Retinal pigment epithelial cell (primary cell): Measurements from ENCODE around the gene AGXT2.

Experiments used
- DNase-seq: peaks from one replicate; pipeline ENCODE4 v3.0.0-alpha.2; 2010; ENCODE audit warnings: low read depth
- H3K4me3 ChIP-seq: 2 replicates; pipeline ENCODE4 v1.5.1; 2011; ENCODE audit warnings: mild to moderate bottlenecking, low read length, control low read depth, moderate library complexity
- TF ChIP-seq, protein P1 (sequence below): conservative IDR thresholded peaks from 2 replicates; pipeline ENCODE4 v1.5.1; 2011; ENCODE audit warnings: low read depth, low read length, control low read depth, inconsistent platforms

AGXT2 gene

DNA sequence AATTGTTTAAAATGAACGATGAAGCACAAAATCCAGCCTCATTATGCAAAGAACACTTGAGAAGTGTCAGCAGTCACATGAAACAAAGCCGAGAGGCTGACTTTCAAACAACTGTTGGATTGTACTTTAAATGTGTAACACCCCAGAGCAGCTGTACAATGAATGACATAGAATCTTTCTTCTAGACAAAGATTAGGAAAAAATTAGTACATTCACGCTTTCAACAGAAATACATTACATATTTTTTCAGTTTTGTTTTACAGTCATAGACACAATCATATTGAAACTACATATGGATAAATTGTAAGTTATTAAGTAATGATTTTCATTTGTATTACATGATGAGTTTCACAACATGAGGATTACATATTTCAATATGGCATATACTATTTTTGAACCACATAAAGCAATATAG lies 10.6 kb upstream of the AGXT2 start:
- H3K4me3 ChIP-seq: no peak overlapping the region
- TF ChIP-seq, protein P1, sequence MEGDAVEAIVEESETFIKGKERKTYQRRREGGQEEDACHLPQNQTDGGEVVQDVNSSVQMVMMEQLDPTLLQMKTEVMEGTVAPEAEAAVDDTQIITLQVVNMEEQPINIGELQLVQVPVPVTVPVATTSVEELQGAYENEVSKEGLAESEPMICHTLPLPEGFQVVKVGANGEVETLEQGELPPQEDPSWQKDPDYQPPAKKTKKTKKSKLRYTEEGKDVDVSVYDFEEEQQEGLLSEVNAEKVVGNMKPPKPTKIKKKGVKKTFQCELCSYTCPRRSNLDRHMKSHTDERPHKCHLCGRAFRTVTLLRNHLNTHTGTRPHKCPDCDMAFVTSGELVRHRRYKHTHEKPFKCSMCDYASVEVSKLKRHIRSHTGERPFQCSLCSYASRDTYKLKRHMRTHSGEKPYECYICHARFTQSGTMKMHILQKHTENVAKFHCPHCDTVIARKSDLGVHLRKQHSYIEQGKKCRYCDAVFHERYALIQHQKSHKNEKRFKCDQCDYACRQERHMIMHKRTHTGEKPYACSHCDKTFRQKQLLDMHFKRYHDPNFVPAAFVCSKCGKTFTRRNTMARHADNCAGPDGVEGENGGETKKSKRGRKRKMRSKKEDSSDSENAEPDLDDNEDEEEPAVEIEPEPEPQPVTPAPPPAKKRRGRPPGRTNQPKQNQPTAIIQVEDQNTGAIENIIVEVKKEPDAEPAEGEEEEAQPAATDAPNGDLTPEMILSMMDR: no peak
- DNase-seq: no peak

DNA sequence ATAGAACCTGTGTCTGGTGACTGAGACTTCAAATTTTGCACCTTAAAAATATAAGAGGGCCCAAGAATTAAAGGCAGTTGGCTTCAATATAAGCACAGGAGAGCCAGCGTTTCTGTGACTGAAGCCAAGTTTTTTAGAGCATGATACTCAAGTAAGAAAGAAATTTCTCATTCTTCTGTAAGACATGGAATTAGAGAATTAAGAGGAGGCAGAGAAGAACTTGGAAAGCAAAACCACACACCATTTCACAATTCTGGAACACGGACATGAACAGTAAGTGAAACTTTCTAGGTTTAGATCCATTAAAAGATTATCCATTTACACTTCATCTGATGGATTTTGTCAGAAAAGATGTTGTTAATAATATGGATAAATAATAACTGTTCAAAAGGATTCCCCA lies 8.9 kb upstream of the AGXT2 start:
- TF ChIP-seq, protein P1: no peak
- H3K4me3 ChIP-seq: no peak overlapping the region
- DNase-seq: no peak

DNA sequence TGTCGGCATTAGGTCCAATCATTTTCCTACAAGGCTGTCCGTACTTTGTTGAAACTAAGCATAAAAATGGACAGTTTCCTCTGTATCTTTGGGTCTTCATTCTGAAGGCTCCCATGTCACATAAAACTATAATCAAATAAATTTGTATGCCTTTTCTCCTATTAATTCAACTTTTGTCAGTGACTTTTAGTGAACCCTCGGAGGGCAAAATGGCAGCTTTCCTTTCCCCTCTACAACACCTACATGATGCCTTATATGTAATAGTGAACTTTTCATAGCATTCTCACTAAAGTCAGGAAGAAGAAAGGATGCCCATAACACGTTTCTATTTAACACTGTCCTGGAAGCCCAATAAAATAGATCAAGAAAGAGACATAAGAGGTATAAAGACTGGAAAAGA lies 5.1 kb upstream of the AGXT2 start:
- no peak for DNase-seq
- H3K4me3 ChIP-seq: no peak overlapping the region
- TF ChIP-seq, protein P1: no peak

DNA sequence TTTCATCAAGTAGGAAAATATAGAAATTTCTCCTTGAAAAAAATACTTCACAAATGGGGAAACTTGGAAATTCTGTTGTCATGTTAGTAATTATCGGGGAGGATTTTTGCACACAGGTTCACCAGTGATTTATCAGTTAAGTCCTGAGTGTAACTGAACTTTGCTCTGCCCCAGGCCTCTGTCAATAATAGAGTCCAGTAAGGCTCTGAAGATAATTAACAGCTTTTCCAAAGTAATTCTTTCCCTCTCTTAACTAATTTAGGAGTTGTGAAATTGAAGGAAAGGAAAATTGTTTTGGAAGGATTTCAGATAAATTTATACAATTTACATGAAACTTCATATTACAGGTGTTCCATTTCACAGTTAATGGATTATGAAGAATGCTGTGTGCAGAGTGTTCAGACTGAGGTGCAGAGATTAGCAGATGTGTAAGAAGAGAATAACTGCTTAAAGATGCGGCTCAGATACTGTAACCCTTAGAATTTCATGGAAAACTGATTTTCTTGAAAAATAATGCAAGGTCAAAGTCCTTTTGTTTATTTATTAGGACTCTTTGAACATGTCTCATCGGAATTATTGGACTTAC lies 2.9 kb upstream of the AGXT2 start:
- TF ChIP-seq, protein P1: no peak
- H3K4me3 ChIP-seq: no peak overlapping the region
- no peak for DNase-seq

DNA sequence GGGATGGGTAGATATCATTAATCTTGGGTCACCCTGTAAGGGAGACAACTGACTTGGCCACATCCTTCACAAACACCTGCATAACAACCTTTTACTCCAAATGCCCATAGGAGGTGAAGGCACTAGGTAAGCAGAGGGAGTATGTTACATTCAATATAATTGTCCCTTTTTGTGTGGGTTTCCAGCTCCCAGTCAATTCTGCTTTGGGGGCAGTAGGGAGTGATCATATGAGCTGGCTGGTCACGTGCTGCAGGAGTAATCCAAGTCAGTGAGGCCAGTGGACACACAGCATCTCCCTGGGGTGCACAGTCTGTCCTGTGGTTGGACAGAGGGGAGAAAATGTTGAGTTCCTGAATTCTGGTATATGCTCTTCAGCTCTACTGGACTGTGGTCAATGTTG lies 1.2 kb upstream of the AGXT2 start:
- TF ChIP-seq, protein P1: no peak
- DNase-seq: no peak
- H3K4me3 ChIP-seq: no peak overlapping the region

DNA sequence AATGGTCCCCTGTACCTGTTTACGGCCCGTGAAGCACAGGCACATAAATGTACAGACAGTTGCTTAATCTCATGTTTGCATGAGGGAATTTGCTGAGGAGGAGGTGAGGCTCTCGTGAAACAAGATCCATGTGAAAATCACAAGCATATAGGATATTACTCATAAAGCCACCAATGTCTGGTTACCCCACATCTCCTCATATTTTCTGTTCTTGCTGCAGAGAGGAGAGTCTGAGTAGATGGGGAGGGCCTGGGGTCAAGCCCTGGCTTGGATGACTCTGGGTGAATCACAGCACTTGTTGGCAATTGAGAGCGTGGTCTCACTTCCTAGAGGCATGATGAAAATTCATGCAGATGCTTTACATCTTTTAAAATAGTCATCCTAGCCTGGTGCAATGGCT lies 975 bp downstream of the AGXT2 start:
- H3K4me3 ChIP-seq: no peak overlapping the region
- TF ChIP-seq, protein P1: no peak
- DNase-seq: no peak

DNA sequence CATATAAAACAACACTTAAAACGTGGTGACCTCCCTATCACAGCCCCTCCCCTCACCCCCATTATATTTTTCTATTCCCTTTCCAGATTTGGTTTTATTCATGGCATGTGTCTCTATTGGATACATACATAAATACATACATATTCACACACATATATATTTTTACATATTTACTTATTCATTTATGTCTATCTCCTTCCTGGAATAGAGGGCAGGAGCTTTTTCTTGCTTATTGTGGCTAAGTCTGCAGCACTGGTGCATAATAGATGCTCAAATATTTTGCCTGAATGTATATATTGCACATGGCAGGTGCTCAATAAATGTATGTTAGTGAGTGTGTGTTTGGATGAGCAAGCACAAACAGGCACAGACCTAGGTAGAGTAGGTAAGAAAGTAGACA lies 2.5 kb downstream of the AGXT2 start:
- H3K4me3 ChIP-seq: no peak overlapping the region
- TF ChIP-seq, protein P1: no peak
- no peak for DNase-seq
